Activated B cell treated with CpG ODN at 0.5 μM for 24 hours (primary cell): ENCODE measurements around the gene PAM16. TPM values are rescaled to one million over a fixed set of nuclear protein-coding genes. Genes with fewer than 3 reads are reported as not detected.

Experiments
- ATAC-seq: fragments of 200-7000 bp; cut with Tn5 transposase; one replicate; pipeline ENCODE4 v1.10.0; 2021; ENCODE audit warnings: low read depth, mild to moderate bottlenecking, moderate library complexity
- CTCF ChIA-PET: fragments of 350-600 bp; sonication (Branson Sonifier 250); formaldehyde crosslinking; loops from one replicate; lab custom pipeline; 2021; ENCODE audit warnings: antibody characterized with exemption; lab: Charles Lee
- POLR2A ChIA-PET: fragments of 350-600 bp; sonication (Branson Sonifier 250); formaldehyde crosslinking; loops from one replicate; lab custom pipeline; 2021; ENCODE audit warnings: antibody characterized with exemption; lab: Charles Lee
- DNase-seq: peaks from one replicate; pipeline ENCODE4 v3.0.0; 2022
- H3K27ac Mint-ChIP-seq: one replicate; pipeline ENCODE4 v1.8.0; 2020; ENCODE audit warnings: mixed read lengths
- H3K27me3 Mint-ChIP-seq: one replicate; pipeline ENCODE4 v1.8.0; 2021; ENCODE audit warnings: mixed read lengths
- H3K36me3 Mint-ChIP-seq: one replicate; pipeline ENCODE4 v1.8.0; 2021; ENCODE audit warnings: low read depth, mixed read lengths
- H3K4me1 Mint-ChIP-seq: one replicate; pipeline ENCODE4 v1.8.0; 2021; ENCODE audit warnings: mixed read lengths
- H3K4me3 Mint-ChIP-seq: one replicate; pipeline ENCODE4 v1.8.0; 2020; ENCODE audit warnings: mild to moderate bottlenecking, mixed read lengths
- H3K9me3 Mint-ChIP-seq: one replicate; pipeline ENCODE4 v1.8.0; 2020; ENCODE audit warnings: mixed read lengths
- CTCF ChIP-seq: fragments of 200-600 bp; IDR thresholded peaks from one replicate; pipeline ENCODE4 v1.8.0; 2022; ENCODE audit warnings: antibody characterized with exemption, mild to moderate bottlenecking
- intact Hi-C: fragments of 100-400 bp; cut with micrococcal nuclease; formaldehyde crosslinking; loops from one replicate; pipeline ENCODE4 v1.15.1; 2024
- total RNA-seq: library from RNA; stranded (reverse); gene quantifications from 2 replicates; pipeline ENCODE4 v1.2.3, GENCODE V29; 2022

Gene PAM16
- total RNA-seq, 1 donor from 2014 or later = 58.1 TPM

GRCh38 chr16:4381935-4382794, 31.0 kb upstream of the PAM16 start:
- Mint-ChIP-seq H3K4me3 (no peak overlapping the region), H3K4me1 (no peaks in the 10 kb centered on the region), H3K36me3 (peaks cover 41% of the 10 kb centered on the region), H3K27ac (no peak overlapping the region), H3K27me3 (no peaks in the 10 kb centered on the region), H3K9me3 (no peaks in the 10 kb centered on the region)
- ChIA-PET POLR2A (interaction anchor here (0.6 kb wide), 1 partner anchor 89 kb away, joined by 3 read pairs; no protein-coding TSS in a partner anchor), CTCF (interaction anchor here (0.8 kb wide), 1 partner anchor 21 kb away, joined by 3 read pairs; no protein-coding TSS in a partner anchor)
- DNase-seq (no peak), ATAC-seq (no peak)
- intact Hi-C loops = no loop called here
- no peak for TF ChIP-seq CTCF

- H3K4me1 Mint-ChIP-seq = no peaks in the 10 kb centered on the region
- CTCF ChIA-PET = interaction anchor here (0.8 kb wide), 1 partner anchor 22 kb away, joined by 3 read pairs; no protein-coding TSS in a partner anchor
- ATAC-seq (no peak), DNase-seq (no peak)
- peaks cover 37% of the 10 kb centered on the region for H3K36me3 Mint-ChIP-seq
- H3K4me3 Mint-ChIP-seq = no peak overlapping the region
- POLR2A ChIA-PET = interaction anchor here (0.6 kb wide), 1 partner anchor 532 kb away, joined by 5 read pairs; no protein-coding TSS in a partner anchor
- intact Hi-C loops = no loop called here
- H3K9me3 Mint-ChIP-seq = no peaks in the 10 kb centered on the region
- no peak overlapping the region for H3K27ac Mint-ChIP-seq
- H3K27me3 Mint-ChIP-seq = no peaks in the 10 kb centered on the region
- no peak for TF ChIP-seq CTCF
Measured at GRCh38 chr16:4381072-4381934, 30.2 kb upstream of the PAM16 start.

DNA sequence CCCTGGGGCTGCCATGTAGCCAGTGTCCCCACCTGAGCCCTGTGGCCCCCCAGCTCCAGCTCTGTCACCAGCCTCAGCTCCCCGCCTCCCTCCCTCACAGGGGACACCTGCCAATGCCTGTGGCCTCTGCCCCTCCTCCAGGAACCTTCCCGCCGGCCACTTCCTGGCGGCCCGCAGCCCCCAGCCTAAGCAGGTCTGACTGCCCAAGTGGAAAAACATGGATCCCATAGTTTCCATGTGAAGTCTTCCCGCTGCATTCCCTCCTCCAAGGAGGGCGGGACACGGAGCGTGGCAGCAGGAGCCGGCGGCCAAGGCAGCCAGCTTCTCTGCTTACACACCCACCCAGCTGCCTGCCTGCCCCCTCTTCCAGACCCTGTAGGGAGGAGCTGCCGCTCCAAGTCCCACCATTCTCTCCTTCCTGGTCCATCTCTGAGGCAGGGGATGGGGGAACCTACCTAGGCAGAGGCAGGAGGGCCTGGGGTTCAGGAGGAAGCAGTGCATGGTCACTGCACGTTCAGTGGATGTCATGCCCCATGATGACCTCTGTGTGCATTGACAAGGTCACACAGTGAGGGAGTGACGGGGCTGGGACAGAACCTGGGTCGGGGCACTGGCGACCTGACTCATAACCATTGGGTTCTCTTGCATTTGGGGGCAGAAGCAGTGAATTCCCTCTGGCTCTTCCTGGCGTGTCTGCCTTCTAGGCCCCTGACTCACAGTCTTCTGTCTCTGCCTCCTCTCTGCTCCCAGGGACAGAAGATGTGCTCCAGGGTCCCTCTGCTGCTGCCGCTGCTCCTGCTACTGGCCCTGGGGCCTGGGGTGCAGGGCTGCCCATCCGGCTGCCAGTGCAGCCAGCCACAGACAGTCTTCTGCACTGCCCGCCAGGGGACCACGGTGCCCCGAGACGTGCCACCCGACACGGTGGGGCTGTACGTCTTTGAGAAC, 29.3 kb upstream of the PAM16 start:
- Mint-ChIP-seq H3K4me3 (no peak overlapping the region), H3K36me3 (peaks cover 33% of the 10 kb centered on the region), H3K9me3 (no peaks in the 10 kb centered on the region), H3K4me1 (peaks cover under 1% of the 10 kb centered on the region), H3K27ac (no peak overlapping the region), H3K27me3 (no peaks in the 10 kb centered on the region)
- intact Hi-C loops = no loop called here
- ATAC-seq = no peak
- no peak for DNase-seq
- POLR2A ChIA-PET = interaction anchor here (0.6 to 0.7 kb wide), 2 partner anchors 15 to 531 kb away, joined by 3 to 5 read pairs; no protein-coding TSS in a partner anchor
- CTCF ChIA-PET = no interaction called here
- TF ChIP-seq CTCF = no peak

- ChIA-PET POLR2A (no interaction called here), CTCF (interaction anchor here (1.0 to 1.3 kb wide), 2 partner anchors 23 to 26 kb away, joined by 4 read pairs; no protein-coding TSS in a partner anchor)
- ATAC-seq = no peak
- H3K4me3 Mint-ChIP-seq = no peak overlapping the region
- H3K4me1 Mint-ChIP-seq = peaks cover 4% of the 10 kb centered on the region
- TF ChIP-seq CTCF = no peak
- no peaks in the 10 kb centered on the region for H3K9me3 Mint-ChIP-seq
- H3K27me3 Mint-ChIP-seq = no peaks in the 10 kb centered on the region
- intact Hi-C loops = no loop called here
- H3K27ac Mint-ChIP-seq = no peak overlapping the region
- peaks cover 31% of the 10 kb centered on the region for H3K36me3 Mint-ChIP-seq
- DNase-seq = no peak
Measured at GRCh38 chr16:4378999-4379690, 28.0 kb upstream of the PAM16 start.
